BJ (cell line): ENCODE data around the gene SASS6. TPM values are rescaled to one million over a fixed set of nuclear protein-coding genes. Genes with fewer than 3 reads are reported as not detected.
"Not testable (repeated sequence)": the region's sequence is repeated elsewhere in the genome, so short reads cannot be mapped to it uniquely, and the experiment has no call there.

Experiments used
- CTCF ChIA-PET: fragments of 350-600 bp; formaldehyde crosslinking; extraction: SDS; loops from one replicate; lab custom pipeline; 2021; ENCODE audit warnings: antibody characterized with exemption, inconsistent platforms; lab: Yijun Ruan, JAX
- POLR2A ChIA-PET: fragments of 300-600 bp; sonication (Branson Sonifier 250); formaldehyde crosslinking; extraction: SDS; loops from one replicate; lab custom pipeline; 2021; ENCODE audit warnings: antibody characterized with exemption; lab: Charles Lee
- DNase-seq: peaks from one replicate; pipeline ENCODE4 v3.0.0-alpha.2; 2011; ENCODE audit warnings: low read depth
- H3K27me3 ChIP-seq: 2 replicates; pipeline ENCODE4 v1.6.0; 2011; ENCODE audit warnings: low read length; ENCODE audit not compliant: control insufficient read depth, insufficient read depth
- H3K36me3 ChIP-seq: 2 replicates; pipeline ENCODE4 v1.5.1; 2011; ENCODE audit warnings: low read length; ENCODE audit not compliant: control insufficient read depth, insufficient read depth
- H3K4me3 ChIP-seq: 2 replicates; pipeline ENCODE4 v1.5.1; 2011; ENCODE audit warnings: low read depth, mild to moderate bottlenecking, control low read depth, low read length
- polyA plus RNA-seq: library from polyadenylated mRNA; depleted of rRNA; stranded (reverse); fragments of >200 nt; gene quantifications from 2 replicates; pipeline ENCODE4 v1.2.3, GENCODE V29; 2011
- TF ChIP-seq, protein P1 (sequence below): IDR thresholded peaks from 2 replicates; pipeline ENCODE4 v1.5.1; 2011; ENCODE audit warnings: low read depth, mild to moderate bottlenecking, control low read depth, inconsistent platforms, low read length, moderate library complexity; ENCODE audit not compliant: insufficient read depth

The SASS6 gene
- polyA plus RNA-seq, 1 experiment: 0.72 TPM

DNA sequence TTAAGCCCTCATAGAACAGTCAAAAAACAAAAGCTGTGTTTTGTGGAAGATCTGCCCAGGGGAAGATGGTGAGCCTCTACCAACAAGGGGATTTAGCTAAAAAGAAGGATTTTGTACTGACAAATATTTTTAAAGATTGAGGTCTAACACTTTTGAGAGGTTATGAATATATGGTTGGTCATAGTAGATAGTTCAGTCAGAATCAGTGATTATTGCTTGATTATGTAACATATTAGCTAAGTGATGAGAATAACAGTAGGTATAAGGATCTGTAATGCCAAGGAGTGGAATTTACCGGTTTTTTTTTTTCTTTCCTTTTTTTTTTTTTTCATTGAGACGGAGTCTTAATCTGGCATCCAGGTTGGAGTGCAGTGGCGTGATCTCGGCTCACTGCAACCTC is 79.0 kb downstream of the SASS6 start:
- ChIA-PET CTCF (no interaction called here), POLR2A (no interaction called here)
- DNase-seq: no peak
- Histone ChIP-seq H3K4me3 (no peak overlapping the region), H3K27me3 (no peaks in the 10 kb centered on the region), H3K36me3 (no peaks in the 10 kb centered on the region)
- TF ChIP-seq, protein P1, sequence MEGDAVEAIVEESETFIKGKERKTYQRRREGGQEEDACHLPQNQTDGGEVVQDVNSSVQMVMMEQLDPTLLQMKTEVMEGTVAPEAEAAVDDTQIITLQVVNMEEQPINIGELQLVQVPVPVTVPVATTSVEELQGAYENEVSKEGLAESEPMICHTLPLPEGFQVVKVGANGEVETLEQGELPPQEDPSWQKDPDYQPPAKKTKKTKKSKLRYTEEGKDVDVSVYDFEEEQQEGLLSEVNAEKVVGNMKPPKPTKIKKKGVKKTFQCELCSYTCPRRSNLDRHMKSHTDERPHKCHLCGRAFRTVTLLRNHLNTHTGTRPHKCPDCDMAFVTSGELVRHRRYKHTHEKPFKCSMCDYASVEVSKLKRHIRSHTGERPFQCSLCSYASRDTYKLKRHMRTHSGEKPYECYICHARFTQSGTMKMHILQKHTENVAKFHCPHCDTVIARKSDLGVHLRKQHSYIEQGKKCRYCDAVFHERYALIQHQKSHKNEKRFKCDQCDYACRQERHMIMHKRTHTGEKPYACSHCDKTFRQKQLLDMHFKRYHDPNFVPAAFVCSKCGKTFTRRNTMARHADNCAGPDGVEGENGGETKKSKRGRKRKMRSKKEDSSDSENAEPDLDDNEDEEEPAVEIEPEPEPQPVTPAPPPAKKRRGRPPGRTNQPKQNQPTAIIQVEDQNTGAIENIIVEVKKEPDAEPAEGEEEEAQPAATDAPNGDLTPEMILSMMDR: no peak

DNA sequence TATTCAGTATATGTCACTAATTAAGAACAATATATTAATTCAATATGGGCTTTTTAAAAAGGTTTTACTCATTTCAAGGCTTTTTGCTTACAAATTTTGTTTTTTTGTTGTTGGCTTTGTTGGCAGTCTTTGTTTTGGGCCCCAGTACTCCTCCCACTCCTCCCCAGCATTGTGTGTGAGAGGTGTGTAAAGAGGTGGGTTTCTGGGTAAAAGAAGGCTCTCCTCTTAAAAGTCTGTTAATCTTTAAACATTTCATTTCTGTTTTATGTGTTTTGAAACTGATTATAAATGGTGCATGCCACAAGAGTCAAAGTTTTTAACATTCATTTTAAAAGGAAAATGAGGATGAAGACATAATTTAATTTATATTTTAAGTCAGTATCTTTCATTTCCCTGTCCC is 79.6 kb downstream of the SASS6 start:
- H3K36me3 ChIP-seq: no peaks in the 10 kb centered on the region
- H3K27me3 ChIP-seq: no peaks in the 10 kb centered on the region
- TF ChIP-seq, protein P1: no peak
- ChIA-PET CTCF (no interaction called here), POLR2A (no interaction called here)
- DNase-seq: no peak
- H3K4me3 ChIP-seq: no peak overlapping the region

DNA sequence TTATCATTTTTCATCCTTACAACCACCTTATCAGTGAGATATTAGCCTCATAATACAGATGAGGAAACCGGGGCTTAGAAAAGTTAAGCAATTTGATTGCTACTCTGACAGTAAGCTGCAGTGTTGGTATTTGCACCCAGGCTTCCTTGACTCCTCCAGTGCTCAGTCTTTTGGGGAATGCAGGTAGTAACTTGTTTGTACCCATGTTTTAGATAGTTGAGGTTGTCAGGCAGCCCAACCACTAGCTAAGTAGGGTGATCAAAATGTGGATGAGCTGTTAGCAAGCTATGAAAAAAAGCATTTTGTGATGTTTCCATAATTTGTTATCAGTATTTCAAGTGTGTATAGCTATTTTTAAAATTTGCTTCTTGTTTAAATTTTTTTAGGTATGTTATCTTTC is 80.8 kb downstream of the SASS6 start:
- H3K27me3 ChIP-seq: no peaks in the 10 kb centered on the region
- ChIA-PET POLR2A (no interaction called here), CTCF (no interaction called here)
- H3K36me3 ChIP-seq: no peaks in the 10 kb centered on the region
- DNase-seq: no peak
- H3K4me3 ChIP-seq: no peak overlapping the region
- TF ChIP-seq, protein P1: no peak

- Histone ChIP-seq H3K4me3 (no peak overlapping the region), H3K36me3 (no peaks in the 10 kb centered on the region), H3K27me3 (no peaks in the 10 kb centered on the region)
- ChIA-PET CTCF (no interaction called here), POLR2A (no interaction called here)
- TF ChIP-seq, protein P1: no peak
- DNase-seq: no peak
These were observed 81.3 kb downstream of the SASS6 start for GRCh38 chr1:100051401-100051800.

DNA sequence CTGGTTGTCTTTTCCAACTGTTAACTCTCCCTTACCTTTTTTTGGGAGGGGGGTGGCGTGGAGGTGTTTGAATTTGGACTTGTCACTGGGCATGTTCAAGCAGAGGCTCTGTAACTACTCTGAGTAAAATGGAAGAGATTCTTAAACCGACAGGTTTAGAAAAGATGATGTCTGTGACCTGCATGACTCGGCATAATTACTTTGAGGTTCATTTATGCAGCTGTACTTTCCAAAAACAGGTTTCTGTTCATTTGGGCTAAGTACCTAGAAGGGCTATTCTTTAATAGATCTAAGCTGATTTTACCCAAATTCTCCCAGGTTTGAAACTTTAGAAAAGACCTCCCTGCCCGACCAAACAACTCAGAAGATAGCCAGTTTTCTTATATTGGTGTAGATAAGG is 82.6 kb downstream of the SASS6 start:
- CTCF ChIA-PET: no interaction called here
- Histone ChIP-seq H3K27me3 (no peaks in the 10 kb centered on the region), H3K36me3 (no peaks in the 10 kb centered on the region), H3K4me3 (no peak overlapping the region)
- POLR2A ChIA-PET: no interaction called here
- TF ChIP-seq, protein P1: no peak
- DNase-seq: no peak

DNA sequence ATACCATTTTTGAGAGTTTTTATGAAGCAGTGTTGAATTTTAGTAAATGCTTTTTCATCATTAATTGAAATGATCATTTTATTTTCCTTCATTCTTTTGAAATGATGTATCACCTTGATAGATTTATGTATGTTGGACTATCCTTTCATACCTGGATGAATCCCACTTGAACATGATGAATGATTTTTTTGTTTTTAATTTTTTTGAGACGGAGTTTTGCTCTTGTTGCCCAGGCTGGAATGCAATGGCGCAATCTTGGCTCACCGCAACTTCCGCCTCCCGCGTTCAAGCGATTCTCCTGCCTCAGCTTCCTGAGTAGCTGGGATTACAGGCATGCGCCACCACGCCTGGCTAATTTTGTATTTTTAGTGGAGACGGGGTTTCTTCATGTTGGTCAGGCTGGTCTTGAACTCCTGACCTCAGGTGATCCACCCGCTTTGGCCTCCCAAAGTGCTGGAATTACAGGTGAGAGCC is 85.5 kb downstream of the SASS6 start:
- H3K27me3 ChIP-seq, POLR2A ChIA-PET, DNase-seq, CTCF ChIA-PET, H3K4me3 ChIP-seq, H3K36me3 ChIP-seq: not testable (repeated sequence)
